ENCODE measurements around the gene MAST4. TPM values are rescaled to one million over a fixed set of nuclear protein-coding genes. Genes with fewer than 3 reads are reported as not detected.

The MAST4 gene
- total and polyA plus RNA-seq, 2 of the 8 experiments (the other 6 are each of a cell fraction or from before 2014, with no cell fraction given), result 1.5 to 2.6 TPM

- Histone ChIP-seq H4K5ac (ENCODE audit: insufficient read length, low read depth, low read length) (no peak overlapping the region), H3K9ac (replicated peaks in 1 of 4; ENCODE audit: extremely low read depth in 1 of 4, low read depth in 3 of 4, low read length in 3 of 4) (no peak overlapping the region), H3K79me1 (ENCODE audit: low read depth, low read length) (no peaks in the 10 kb centered on the region), H3K4ac (replicated peaks; ENCODE audit: insufficient read length, low read depth, low read length) (no peak overlapping the region), H3K27me3 (replicated peaks in 1 of 4; ENCODE audit: control insufficient read depth in 3 of 4, extremely low read depth in 1 of 4, insufficient read depth in 3 of 4, low read length in 3 of 4) (peaks cover 0 to 2% (median 0%) of the 10 kb centered on the region in 4 experiments; a peak in 1 of 7 replicates), H3K23me2 (ENCODE audit: low read depth, low read length) (no peaks in the 10 kb centered on the region; the same call in 1 of the 2 replicates), H4K91ac (replicated peaks; ENCODE audit: insufficient read length, low read length) (no peak overlapping the region), H4K8ac (ENCODE audit: extremely low read depth, insufficient read depth, low read length) (no peak overlapping the region), H2AFZ (ENCODE audit: low read length) (no peak overlapping the region), H3K4me2 (ENCODE audit: insufficient read depth in 1 of 2, low read depth in 2 of 2, low read length in 2 of 2) (no peak overlapping the region), H4K20me1 (replicated peaks in 1 of 2; ENCODE audit: control insufficient read depth in 1 of 2, insufficient read depth in 2 of 2, low read length in 2 of 2) (no peaks in the 10 kb centered on the region), H3K79me2 (ENCODE audit: control insufficient read depth in 1 of 2, insufficient read depth in 2 of 2, low read length in 2 of 2) (no peaks in the 10 kb centered on the region), H3K9me3 (ENCODE audit: insufficient read depth in 2 of 2, low read depth in 1 of 2, low read length in 1 of 2) (no peaks in the 10 kb centered on the region), H3K36me3 (ENCODE audit: control insufficient read depth in 2 of 4, insufficient read depth in 4 of 4, low read length in 3 of 4) (no peaks in the 10 kb centered on the region), H3K56ac (replicated peaks; ENCODE audit: insufficient read length, low read depth, low read length) (no peak overlapping the region), H2BK15ac (ENCODE audit: low read length) (no peak overlapping the region), H2BK5ac (ENCODE audit: low read depth, low read length) (no peak overlapping the region), H3K4me3 (ENCODE audit: extremely low read depth in 1 of 4, insufficient read depth in 2 of 4, low read depth in 3 of 4, low read length in 4 of 4) (no peak overlapping the region), H3K4me1 (replicated peaks in 1 of 4; ENCODE audit: control insufficient read depth in 3 of 4, insufficient read depth in 4 of 4, low read length in 3 of 4) (peaks cover 0 to 10% (median 8%) of the 10 kb centered on the region in 4 experiments; a peak in 6 of 7 replicates), H3K23ac (ENCODE audit: insufficient read length) (no peak overlapping the region), H2BK120ac (replicated peaks; ENCODE audit: low read depth, low read length) (no peak overlapping the region), H3K18ac (ENCODE audit: extremely low read depth, low read length) (no peak overlapping the region), H3K27ac (ENCODE audit: low read depth, low read length) (no peak overlapping the region), H2BK20ac (ENCODE audit: low read length) (no peak overlapping the region), H2BK12ac (ENCODE audit: low read depth, low read length) (no peak overlapping the region), H2AK5ac (ENCODE audit: low read depth, low read length) (no peak overlapping the region), H3K14ac (ENCODE audit: insufficient read length) (no peak overlapping the region)
- FAIRE-seq (no peak), DNase-seq (ENCODE audit: low read depth in 1 of 2, low spot score in 2 of 2) (no peak)
- TF ChIP-seq YY1 (IDR thresholded peaks at IDR 0.05; ENCODE audit: low read depth, low read length), result no peak
- TF ChIP-seq USF2 (IDR thresholded peaks at IDR 0.05; ENCODE audit: low read length), result no peak
- TF ChIP-seq JUN (IDR thresholded peaks at IDR 0.05; ENCODE audit: low read depth, low read length), result no peak
- TF ChIP-seq JUND (IDR thresholded peaks at IDR 0.05; ENCODE audit: low read length), result no peak
- no peak for TF ChIP-seq SIRT6 (IDR thresholded peaks at IDR 0.05; ENCODE audit: low read length)
- 87% methylated on average over 4 of the region's 4 CpGs; no CpG with 5 or more reads in 1 of the 2 experiments for WGBS, 2 experiments (ENCODE audit: extremely low coverage in 1 of 2, insufficient coverage in 1 of 2, insufficient read length in 1 of 2, insufficient replicate concordance in 2 of 2, low coverage in 1 of 2, low lambda C conversion rate in 2 of 2, missing lambda C conversion rate in 1 of 2)
- POLR2A ChIA-PET (ENCODE audit: partially characterized antibody), result interaction anchor here (1.0 kb wide), 1 partner anchor 14 kb away, joined by 3 read pairs; no protein-coding TSS in a partner anchor
- CTCF ChIA-PET (ENCODE audit: partially characterized antibody), result no interaction called here
Observed at GRCh38 chr5:66956439-66956838, 360.2 kb downstream of the MAST4 start.

Measured in H1 (cell line).